ENCODE data around the gene UNC119.

UNC119 gene

DNA sequence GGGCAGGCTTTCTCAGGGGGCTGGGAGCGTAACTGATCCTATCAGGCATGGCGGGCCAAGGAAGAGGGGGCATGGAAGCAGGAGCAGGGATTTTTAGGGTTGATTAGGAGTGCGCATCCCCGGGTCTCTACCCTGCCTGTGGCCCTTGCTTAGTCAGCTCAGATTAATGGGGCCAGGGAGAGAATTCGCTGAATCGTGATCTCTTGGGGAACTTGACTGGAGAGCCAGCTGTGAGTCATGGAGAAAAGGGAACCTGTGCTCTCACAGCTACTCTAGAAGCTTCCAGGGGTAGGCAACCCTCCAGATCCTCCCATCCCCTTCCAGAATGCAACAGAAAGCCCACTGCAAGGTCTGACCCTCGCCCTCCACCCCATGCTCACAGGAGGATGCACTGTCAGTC is 42.6 kb downstream of the UNC119 start:
- no peak overlapping the region for H3K4me2 ChIP-seq (ENCODE audit: low read length)
- no peaks in the 10 kb centered on the region for H3K9me3 ChIP-seq (ENCODE audit: insufficient read depth, low read length)
- peaks cover 15% of the 10 kb centered on the region for H3K27me3 ChIP-seq (ENCODE audit: low read depth, low read length)
- peaks cover 24% of the 10 kb centered on the region for H3K4me1 ChIP-seq (ENCODE audit: low read length)
- H3K27ac ChIP-seq (ENCODE audit: low read length), result no peak overlapping the region
- H3K79me2 ChIP-seq (ENCODE audit: low read length), result no peaks in the 10 kb centered on the region
- TF ChIP-seq EZH2phosphoT487 (IDR thresholded peaks at IDR 0.05; ENCODE audit: low read depth), result no peak
- TF ChIP-seq, protein P1, sequence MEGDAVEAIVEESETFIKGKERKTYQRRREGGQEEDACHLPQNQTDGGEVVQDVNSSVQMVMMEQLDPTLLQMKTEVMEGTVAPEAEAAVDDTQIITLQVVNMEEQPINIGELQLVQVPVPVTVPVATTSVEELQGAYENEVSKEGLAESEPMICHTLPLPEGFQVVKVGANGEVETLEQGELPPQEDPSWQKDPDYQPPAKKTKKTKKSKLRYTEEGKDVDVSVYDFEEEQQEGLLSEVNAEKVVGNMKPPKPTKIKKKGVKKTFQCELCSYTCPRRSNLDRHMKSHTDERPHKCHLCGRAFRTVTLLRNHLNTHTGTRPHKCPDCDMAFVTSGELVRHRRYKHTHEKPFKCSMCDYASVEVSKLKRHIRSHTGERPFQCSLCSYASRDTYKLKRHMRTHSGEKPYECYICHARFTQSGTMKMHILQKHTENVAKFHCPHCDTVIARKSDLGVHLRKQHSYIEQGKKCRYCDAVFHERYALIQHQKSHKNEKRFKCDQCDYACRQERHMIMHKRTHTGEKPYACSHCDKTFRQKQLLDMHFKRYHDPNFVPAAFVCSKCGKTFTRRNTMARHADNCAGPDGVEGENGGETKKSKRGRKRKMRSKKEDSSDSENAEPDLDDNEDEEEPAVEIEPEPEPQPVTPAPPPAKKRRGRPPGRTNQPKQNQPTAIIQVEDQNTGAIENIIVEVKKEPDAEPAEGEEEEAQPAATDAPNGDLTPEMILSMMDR (IDR thresholded peaks at IDR 0.05; ENCODE audit: low read depth, low read length), result no peak
- H3K4me3 ChIP-seq (ENCODE audit: low read length), result no peak overlapping the region
- no peaks in the 10 kb centered on the region for H3K36me3 ChIP-seq (replicated peaks; ENCODE audit: low read depth, low read length)
- H3K9ac ChIP-seq (ENCODE audit: low read length), result no peak overlapping the region
- no peaks in the 10 kb centered on the region for H4K20me1 ChIP-seq (ENCODE audit: insufficient read depth, low read length)
- H2AFZ ChIP-seq (ENCODE audit: low read depth, low read length), result no peak overlapping the region

DNA sequence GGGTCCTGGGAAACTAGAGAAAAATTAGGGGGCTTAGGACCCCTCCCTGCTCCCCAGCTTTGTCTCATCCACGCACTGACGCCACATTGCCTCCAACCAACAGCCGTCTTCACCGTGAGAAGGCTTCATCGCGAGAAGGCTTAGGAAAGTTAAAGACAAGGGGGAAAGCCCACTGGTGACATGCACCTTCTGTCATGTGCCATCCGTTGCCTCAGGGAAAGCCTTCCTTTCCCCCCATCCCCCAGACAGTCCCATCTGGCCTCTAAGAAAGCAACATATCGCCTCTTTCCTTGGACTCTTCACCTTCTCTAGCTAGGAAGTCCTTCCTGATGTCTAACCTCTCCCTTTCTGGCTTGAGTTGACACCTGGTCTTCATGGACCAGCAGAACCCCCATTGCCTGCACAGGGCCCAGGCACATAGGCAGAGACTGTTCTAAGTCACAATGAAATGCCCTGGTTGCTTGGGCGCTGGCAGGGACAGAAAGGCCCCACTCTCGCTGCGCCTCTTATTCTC is 44.2 kb downstream of the UNC119 start:
- Histone ChIP-seq H3K9me3 (ENCODE audit: insufficient read depth, low read length) (no peaks in the 10 kb centered on the region), H3K79me2 (ENCODE audit: low read length) (no peaks in the 10 kb centered on the region), H2AFZ (ENCODE audit: low read depth, low read length) (no peak overlapping the region), H3K27me3 (ENCODE audit: low read depth, low read length) (0 out of 2 replicates have a peak, but pooled peaks cover 4% of the 10 kb centered on the region), H3K27ac (ENCODE audit: low read length) (no peak overlapping the region), H3K4me2 (ENCODE audit: low read length) (no peak overlapping the region), H3K9ac (ENCODE audit: low read length) (no peak overlapping the region), H3K4me3 (ENCODE audit: low read length) (no peak overlapping the region), H4K20me1 (ENCODE audit: insufficient read depth, low read length) (no peaks in the 10 kb centered on the region), H3K4me1 (ENCODE audit: low read length) (peaks cover 18% of the 10 kb centered on the region), H3K36me3 (replicated peaks; ENCODE audit: low read depth, low read length) (no peaks in the 10 kb centered on the region)
- TF ChIP-seq, protein P1 (IDR thresholded peaks at IDR 0.05; ENCODE audit: low read depth, low read length), result no peak
- no peak for TF ChIP-seq EZH2phosphoT487 (IDR thresholded peaks at IDR 0.05; ENCODE audit: low read depth)

DNA sequence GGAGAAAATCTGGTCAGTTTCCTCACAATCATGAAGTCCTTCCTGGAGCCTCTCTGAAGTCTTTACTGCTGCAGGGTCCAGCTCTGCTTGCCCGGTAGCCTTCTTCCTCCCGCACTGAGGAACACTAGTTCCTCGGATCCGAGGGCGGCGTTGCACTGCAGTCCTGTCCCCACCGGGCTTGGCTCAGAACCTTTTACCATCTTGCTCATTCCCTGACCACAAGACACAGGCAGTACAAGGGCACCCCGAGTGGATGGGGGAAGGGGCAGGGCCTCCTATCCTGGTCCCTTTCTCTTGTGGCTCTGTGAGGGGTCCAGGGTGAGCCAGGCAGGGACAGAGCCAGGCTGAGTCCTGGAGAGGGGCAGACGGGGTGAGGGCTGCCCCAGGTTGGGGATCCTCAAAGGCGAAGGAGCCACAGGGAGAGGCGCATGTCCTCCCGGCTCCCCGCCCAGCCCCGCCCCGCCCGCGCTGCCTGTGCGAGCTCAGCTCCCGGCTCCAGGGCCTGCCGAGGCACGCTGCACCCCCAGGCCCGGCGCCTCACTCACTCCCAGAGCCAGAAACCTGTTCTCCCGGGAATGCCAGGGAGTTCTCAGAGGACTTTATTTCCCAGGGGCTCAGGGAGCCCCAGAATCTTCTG is 44.7 kb downstream of the UNC119 start:
- Histone ChIP-seq H3K79me2 (ENCODE audit: low read length) (no peaks in the 10 kb centered on the region), H2AFZ (ENCODE audit: low read depth, low read length) (no peak overlapping the region), H3K9me3 (ENCODE audit: insufficient read depth, low read length) (no peaks in the 10 kb centered on the region), H3K36me3 (replicated peaks; ENCODE audit: low read depth, low read length) (no peaks in the 10 kb centered on the region), H3K27ac (ENCODE audit: low read length) (no peak overlapping the region), H4K20me1 (ENCODE audit: insufficient read depth, low read length) (no peaks in the 10 kb centered on the region), H3K4me3 (ENCODE audit: low read length) (no peak overlapping the region), H3K4me2 (ENCODE audit: low read length) (no peak overlapping the region), H3K27me3 (ENCODE audit: low read depth, low read length) (0 out of 2 replicates have a peak, but pooled peaks cover 4% of the 10 kb centered on the region), H3K9ac (ENCODE audit: low read length) (no peak overlapping the region), H3K4me1 (ENCODE audit: low read length) (peaks cover 21% of the 10 kb centered on the region)
- no peak for TF ChIP-seq EZH2phosphoT487 (IDR thresholded peaks at IDR 0.05; ENCODE audit: low read depth)
- TF ChIP-seq, protein P1 (IDR thresholded peaks at IDR 0.05; ENCODE audit: low read depth, low read length), result no peak

DNA sequence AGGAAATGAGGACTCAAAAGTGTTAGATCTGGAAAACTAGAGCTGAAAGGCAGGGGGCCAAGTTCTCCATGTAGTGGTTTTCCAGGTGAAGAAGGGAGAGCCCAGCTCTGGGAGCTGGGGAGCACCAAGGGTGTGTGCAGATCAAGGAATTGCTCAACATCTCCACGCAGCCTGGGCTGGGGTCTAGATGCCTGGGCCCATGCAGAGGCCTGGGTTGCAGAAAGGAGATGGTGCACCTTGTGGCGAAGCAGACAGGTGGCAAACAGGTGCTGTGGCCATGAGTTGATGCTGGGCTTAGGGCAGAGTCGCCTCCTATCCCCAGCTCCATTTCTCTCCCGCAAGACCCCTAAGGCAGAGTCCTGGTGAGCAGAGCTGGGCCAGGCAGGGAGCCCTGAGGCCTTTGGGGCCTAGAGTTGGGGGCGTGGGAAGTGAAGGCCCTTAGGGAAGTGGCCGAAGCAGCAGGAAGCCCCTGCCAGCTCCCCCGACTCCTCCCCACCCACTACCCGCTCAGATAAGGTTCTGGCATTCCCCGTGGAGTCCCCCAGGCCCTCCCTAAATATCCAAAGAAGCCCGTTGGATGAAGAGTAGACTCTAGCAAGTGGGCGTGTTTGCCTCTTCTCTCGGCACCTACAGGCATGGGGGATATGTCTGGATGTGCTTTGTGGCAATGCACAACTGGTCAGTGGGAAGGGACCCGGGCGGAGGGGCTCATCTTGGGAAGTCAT is 45.5 kb downstream of the UNC119 start:
- TF ChIP-seq EZH2phosphoT487 (IDR thresholded peaks at IDR 0.05; ENCODE audit: low read depth), result no peak
- TF ChIP-seq, protein P1 (IDR thresholded peaks at IDR 0.05; ENCODE audit: low read depth, low read length), result no peak
- H3K9ac ChIP-seq (ENCODE audit: low read length), result no peak overlapping the region
- H3K4me1 ChIP-seq (ENCODE audit: low read length), result peaks cover 24% of the 10 kb centered on the region
- H3K36me3 ChIP-seq (replicated peaks; ENCODE audit: low read depth, low read length), result no peaks in the 10 kb centered on the region
- H3K27me3 ChIP-seq (ENCODE audit: low read depth, low read length), result 0 out of 2 replicates have a peak, but pooled peaks cover 4% of the 10 kb centered on the region
- no peak overlapping the region for H3K4me3 ChIP-seq (ENCODE audit: low read length)
- peak overlapping the region; percentile 59; the same call in 1 of the 2 replicates for H2AFZ ChIP-seq (ENCODE audit: low read depth, low read length)
- H3K9me3 ChIP-seq (ENCODE audit: insufficient read depth, low read length), result no peaks in the 10 kb centered on the region
- no peaks in the 10 kb centered on the region for H4K20me1 ChIP-seq (ENCODE audit: insufficient read depth, low read length)
- H3K27ac ChIP-seq (ENCODE audit: low read length), result no peak overlapping the region
- H3K4me2 ChIP-seq (ENCODE audit: low read length), result peak overlapping the region; percentile 16; the same call in 1 of the 2 replicates
- H3K79me2 ChIP-seq (ENCODE audit: low read length), result no peaks in the 10 kb centered on the region

Data from OCI-LY3 (cell line).